DND-41 (cell line): Measurements from ENCODE around the gene GRM5.

Source experiments
- CTCF ChIP-seq: IDR thresholded peaks from 2 replicates; pipeline ENCODE4 v1.5.1; 2012; ENCODE audit warnings: borderline replicate concordance, low read length, moderate library complexity, mild to moderate bottlenecking; ENCODE audit not compliant: poor library complexity, severe bottlenecking; ENCODE audit errors: extremely low read depth
- EZH2 ChIP-seq: IDR thresholded peaks from 3 replicates; pipeline ENCODE4 v1.6.1; 2012; ENCODE audit warnings: borderline replicate concordance, low read depth, mild to moderate bottlenecking, moderate library complexity, low read length, inconsistent platforms; ENCODE audit not compliant: severe bottlenecking

GRCh38 chr11:88680806-88681205 is 385.0 kb downstream of the GRM5 start:
- no peak for TF ChIP-seq CTCF
- TF ChIP-seq EZH2 = no peak
